HG03460 (cell line): ENCODE data around the gene DMTF1.
A peak's percentile ranks its signal among the peaks of the same experiment; 100 is the strongest.
"Not testable (repeated sequence)": the region's sequence is repeated elsewhere in the genome, so short reads cannot be mapped to it uniquely, and the experiment has no call there.

Experiments
- ATAC-seq: cut with Tn5 transposase; IDR thresholded peaks from one replicate; pipeline ENCODE4 v1.9.1; 2021; ENCODE audit not compliant: unreplicated experiment

Gene DMTF1, protein sequence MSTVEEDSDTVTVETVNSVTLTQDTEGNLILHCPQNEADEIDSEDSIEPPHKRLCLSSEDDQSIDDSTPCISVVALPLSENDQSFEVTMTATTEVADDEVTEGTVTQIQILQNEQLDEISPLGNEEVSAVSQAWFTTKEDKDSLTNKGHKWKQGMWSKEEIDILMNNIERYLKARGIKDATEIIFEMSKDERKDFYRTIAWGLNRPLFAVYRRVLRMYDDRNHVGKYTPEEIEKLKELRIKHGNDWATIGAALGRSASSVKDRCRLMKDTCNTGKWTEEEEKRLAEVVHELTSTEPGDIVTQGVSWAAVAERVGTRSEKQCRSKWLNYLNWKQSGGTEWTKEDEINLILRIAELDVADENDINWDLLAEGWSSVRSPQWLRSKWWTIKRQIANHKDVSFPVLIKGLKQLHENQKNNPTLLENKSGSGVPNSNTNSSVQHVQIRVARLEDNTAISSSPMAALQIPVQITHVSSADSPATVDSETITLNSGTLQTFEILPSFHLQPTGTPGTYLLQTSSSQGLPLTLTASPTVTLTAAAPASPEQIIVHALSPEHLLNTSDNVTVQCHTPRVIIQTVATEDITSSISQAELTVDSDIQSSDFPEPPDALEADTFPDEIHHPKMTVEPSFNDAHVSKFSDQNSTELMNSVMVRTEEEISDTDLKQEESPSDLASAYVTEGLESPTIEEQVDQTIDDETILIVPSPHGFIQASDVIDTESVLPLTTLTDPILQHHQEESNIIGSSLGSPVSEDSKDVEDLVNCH

DNA sequence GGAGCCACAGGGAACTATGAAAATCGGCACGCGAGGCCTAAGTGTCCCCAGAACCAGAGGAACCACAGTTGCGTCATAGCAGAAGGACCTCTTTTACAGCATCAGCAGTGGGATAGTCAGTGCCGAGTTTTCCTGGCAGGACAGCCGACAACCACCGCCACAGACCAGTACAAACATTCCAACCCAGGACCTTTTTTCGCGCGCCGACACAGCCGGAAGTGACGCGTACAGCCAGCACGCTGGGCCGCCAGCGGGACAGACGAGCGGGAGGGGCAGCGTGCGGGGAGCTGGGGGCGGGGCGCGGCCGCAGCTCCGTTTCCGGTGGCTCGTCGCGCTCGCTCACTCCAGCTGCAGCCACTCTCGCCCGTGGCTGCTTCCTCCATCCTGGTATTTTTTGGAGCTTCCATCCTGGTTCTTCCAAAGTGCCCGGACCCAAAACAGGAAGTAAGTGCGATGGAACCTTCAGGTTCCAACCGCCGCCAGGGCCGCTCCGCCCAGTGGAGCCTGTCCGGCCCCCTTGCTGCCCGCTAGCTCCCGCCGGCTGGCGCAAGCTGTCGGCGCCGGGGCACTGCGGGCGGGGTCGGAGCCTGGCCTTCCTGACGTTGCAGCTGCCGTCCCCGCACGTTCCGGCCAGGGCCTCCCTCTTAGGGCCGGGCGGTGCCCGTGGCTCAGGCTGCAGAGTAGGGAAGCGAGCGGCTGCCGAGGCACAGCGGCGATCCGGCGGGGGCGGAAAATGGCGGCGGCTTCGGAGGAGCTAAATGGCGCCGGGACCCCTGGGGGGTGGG, at the start of gene DMTF1:
Gene DMTF1 (plus strand): TSS at position 342 of the 785 bp plus-strand sequence. CDS start 12,489 bp downstream, outside the sequence.
- peak; percentile 83 for ATAC-seq

DNA sequence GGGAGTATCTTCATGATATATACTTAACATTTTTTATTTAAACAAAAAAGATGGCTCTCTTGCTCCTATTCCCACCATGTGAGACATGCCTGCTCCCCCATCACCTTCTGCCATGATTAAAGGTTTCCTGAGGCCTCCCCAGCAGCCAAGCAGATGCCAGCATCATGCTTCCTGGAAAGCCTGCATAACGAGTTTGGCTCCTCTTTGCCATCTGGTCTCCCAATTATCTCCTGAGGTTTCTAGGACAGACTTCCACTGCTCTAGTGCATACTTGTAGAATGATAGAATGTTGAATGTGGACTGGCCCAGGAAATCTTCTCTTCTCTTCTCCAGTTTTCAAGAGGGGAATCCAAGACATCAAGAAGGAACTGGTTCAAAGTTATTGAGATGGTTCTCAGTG, 46.9 kb upstream of the DMTF1 start:
- ATAC-seq = no peak

DNA sequence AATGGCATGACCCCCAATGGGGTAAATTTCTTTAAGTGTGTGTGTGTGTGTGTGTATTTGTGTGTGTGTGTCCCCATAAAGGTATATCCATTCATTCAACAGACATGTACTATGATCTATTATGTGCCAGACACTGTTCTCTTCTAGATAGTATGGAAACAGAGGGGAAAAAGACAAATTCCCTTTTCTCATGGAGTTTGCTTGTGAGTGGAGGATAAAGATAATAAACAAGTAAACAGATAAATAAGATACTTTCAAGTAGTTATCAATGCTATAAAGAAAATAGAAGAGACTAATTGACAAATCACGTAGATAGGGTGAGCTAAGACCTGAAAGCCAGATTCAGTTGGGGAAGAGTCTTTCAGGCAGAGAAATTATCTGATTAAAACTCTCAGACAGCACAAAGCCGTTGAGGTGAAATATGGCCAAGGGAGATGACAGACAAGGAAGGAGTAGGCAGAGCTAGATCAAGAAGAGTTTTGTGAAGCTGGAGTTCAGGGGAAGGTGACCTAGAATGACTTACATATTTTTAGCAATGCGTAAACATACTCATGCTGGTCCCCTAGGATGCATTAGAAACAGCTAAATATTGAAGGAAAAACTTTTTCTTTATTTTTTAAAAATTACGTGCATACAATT, 45.2 kb upstream of the DMTF1 start:
- no peak for ATAC-seq

DNA sequence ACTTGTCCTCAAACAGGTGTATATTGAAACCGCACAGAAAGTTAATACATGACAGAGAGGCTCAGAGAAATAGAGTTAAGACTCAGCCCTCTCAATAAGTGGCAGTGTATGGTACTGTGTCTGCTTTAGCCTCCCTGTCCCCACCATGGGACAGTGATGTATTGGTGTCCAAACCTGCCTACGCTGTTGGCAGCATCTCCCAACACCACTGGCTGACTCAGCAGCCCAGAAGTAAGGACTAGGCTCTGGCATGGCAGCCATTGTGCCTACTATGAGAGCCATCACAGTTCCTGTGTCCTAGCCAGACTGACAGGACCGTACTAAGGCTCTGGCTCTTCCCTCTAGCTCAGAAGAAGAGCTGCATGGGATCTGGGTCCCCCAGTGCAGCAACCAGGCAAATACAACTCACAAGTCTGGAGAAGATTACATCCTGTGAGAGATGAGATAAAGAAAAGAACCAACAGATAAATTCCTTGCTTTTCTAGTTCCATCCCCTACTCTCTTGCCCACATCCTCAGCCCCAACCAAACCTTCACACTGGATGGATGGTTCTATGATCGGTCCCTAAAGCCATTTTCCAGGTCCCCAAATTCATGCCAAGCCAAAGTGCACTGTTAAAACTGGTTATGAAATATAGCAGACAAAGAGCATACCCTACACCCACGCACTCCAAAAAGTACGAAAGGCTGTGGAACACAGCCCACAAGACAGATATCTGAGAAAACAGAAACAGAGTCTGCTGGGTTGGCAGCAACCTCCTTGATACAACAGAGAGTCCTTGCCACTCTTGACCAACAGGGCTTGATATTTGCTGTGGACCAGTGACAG, 44.1 kb upstream of the DMTF1 start:
- no peak for ATAC-seq

DNA sequence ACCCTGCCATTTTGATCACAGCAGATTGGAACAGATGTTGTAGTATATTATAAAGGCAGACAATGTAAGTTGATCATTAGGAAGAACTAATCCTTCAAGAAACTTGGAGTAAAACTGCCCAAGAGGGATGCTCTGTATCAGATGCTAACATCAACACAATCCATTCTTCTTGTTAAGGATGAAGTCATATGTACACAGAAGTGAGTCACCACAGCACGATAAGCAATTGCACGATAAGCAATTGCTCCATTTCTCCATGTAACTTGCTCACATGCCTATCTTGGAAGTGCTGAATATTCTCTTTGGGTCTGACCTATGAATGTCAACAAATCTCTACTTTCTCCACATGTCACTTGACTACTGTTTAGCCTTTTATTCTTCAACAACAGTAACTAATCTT, 41.5 kb upstream of the DMTF1 start:
- ATAC-seq = no peak

DNA sequence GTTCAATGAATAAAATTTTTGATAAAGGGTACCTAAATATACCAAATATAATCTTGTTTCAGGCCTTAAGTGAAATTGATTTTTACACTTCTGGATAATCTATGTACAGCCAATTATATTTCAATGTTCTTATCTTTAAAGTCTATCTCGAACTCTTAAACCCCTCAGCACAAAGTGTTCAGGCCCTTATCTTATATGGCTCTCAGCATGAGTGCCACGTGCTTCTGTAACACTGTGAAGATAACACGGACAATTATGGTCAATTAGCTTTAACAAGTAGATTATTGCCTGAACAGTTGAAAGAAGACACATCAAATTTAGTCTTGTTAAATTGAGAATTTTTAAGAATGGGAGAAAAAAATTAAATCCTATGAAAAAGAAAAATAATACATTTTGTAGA, 40.4 kb upstream of the DMTF1 start:
- no peak for ATAC-seq

DNA sequence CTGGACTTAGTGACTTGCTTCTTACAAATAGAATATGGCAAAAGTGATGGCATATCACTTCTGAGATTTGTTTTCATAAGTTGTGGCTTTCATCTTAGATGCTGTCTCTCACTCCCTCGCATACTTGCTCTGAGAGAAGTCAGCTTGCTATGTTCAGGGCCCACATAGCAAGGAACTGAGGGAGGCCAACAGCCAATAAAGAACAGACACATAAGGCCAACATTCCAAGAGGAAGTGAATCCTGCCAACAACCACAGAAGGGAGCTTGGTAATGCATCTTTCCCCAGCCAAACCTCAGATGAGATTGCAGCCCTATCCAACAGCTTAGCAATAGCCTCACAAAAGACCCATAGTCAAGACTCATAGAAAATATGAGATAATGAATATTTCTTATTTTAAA, 39.2 kb upstream of the DMTF1 start:
- no peak for ATAC-seq

DNA sequence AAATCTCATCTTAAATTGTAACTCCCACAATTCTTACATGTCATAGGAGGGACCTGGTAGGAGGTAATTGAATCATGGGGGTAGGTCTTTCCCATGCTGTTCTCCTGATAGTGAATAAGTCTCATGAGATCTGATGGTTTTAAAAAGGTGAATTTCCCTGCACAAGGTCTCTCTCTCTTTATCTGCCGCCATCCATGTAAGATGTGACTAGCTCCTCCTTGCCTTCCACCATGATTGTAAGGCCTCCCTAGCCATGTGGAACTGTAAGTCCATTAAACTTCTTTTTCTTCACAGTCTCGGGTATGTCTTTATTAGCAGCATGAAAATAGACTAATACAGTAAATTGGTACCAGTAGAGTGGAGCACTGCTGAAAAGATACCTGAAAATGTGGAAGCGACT, 38.3 kb upstream of the DMTF1 start:
- not testable (repeated sequence) for ATAC-seq

DNA sequence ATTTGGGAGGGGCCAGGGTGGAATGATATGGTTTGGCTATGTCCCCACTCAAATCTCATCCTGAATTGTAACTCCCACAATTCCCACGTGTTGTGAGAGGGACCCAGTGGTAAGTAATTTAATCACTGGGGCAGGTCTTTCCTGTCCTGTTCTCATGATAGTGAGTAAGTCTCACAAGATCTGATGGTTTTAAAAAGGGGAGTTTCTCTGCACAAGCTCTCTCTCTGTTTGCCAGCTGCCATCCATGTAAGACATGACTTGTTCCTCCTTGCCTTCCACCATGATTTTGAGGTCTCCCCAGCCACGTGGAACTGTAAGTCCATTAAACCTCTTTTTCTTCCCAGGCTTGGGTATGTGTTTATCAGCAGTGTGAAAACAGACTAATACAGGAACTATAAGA, 36.5 kb upstream of the DMTF1 start:
- ATAC-seq = not testable (repeated sequence)

DNA sequence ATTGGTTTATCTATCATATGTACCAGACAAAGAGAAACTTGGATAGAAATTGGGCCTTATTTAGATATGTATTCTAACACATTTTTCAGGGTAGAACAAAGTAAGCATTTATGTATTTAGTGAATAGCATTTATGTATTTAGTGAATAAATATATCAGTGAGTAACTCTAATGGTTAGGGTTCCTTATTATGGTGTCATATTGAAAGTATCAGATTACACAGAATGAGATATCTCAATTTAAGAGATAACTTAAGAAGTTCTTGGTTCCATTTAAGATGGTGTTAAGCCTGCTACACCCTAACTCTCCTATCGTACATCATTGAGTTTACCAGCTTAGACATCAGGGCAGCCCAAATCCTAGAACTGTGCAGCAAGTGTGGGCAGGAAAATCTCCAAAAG, 35.9 kb upstream of the DMTF1 start:
- ATAC-seq = no peak

DNA sequence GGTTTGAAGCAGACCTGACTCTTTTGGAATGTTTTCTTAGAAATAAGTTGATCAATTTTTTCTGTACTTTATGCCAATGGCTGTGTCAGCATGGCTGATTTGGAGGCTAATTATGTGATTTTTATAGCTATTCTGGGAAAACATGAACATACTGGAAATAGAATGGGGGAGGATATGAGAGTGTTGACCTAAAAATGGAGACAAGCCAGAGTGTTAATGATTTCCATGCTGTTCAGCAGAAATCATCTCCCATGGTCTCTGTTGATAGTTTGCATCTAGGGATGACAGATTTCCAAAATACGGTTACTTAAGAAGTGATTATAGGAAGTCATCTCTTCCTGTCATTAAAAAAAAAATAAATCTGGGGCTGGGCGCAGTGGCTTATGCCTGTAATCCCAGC, 32.7 kb upstream of the DMTF1 start:
- no peak for ATAC-seq

DNA sequence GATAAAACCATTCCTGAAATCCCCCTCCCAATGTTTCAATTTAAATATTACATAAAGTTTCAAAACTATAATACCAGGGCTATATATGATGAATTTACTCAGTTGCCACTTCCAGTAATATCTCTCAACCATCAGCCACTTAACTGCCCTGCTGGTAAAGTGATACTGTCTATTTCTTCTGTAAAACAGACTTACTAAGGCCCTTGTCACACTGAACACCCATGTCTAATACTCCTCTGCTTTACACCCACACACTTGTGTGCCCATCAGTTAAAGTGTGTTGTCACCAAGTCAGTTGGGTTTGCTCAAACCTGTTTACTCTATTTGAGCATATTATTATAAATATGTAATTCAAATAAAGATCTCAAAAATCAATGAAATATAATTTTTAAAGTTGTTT, 29.1 kb upstream of the DMTF1 start:
- ATAC-seq = no peak

DNA sequence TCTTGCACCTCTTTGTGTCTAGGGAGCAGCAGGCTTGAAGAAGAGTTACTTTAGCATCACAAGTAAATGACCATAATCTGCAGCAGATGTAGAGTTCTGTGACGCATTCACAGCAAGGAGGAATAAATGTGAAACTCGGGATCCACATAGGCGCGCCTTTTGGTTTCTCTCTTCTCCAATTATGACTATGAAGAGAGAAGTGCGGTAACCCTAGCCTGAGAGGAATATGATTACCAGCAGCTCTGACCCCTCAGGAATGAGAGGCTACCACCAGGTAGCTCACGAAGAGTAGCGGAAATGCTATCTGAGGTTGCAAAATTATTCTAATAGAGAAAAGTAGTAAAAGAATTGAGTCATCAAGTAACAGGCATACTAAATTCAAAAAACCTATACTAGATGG, 25.2 kb upstream of the DMTF1 start:
- no peak for ATAC-seq

DNA sequence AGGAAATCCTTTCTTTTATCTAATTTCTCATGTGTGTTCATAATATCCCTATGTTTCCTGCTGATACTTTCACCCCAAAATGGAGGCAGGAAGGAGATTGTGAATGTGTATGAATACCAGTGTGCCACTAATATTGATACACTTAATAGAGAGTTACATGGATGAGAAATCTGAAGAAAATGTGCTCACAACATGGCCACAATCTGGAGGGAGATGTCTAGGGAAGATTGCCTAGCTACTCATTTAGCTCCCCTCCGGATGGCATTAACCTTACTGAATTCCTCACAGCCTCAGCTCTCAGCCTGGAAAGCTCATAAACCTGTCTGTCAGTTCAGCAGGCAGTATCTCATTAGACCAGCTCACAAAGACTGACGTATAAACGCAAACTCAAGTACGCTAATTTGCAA, 23.4 kb upstream of the DMTF1 start:
- no peak for ATAC-seq

DNA sequence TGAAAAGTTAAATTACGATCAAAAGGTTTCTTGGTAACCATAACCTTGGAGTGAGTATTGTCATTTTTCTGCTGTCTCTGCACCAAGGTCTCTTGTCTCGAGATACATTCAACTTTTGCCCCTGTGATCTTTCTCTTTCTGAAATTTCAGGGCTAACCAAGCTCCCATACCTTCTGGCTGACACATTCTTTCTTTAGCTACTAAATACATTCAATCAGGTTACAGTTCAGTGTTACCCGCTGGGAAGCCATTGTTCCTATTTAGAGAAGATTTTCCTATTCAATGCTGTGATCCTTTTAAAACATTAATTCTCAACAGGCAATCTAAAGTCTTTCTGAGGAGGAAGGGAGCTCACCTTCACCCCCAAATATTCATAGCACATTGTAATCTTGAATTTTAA, 22.9 kb upstream of the DMTF1 start:
- no peak for ATAC-seq

DNA sequence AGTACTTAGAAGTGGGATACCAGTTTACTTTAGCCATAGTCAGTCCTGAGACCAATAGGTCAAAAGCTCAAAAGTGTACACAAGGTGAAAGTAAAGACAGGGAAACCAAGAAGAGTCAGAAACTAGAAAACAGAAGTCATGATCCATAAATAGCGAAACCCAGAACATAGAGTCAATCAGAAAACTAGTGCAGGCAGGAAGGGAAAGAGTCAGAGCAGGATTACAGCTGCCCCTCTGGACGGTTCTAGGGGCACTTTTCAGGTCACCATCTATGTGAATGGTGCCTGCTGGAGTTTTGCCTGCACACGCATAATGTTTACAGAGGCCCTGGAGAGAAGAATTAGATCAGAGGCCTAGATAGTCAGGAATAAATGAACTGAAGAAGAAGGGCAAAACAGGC, 22.4 kb upstream of the DMTF1 start:
- peak; percentile 96 for ATAC-seq

DNA sequence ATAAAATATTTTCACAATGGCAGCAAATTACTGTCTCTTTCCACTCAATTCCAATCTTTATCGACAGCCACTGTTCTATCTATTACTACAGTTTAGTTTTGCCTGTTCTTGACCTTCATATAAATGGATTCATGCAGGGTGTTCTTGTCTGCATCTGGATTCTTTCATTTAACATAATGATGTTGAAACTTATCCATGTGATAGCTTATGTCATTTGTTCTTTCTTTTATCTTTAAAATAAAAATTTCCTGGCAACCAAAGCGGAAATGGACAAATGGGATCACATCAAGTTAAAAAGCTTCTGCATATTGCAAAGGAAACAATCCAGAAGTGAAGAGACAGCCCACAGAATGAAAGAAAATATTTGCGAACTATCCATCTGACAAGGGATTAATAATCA, 20.5 kb upstream of the DMTF1 start:
- no peak for ATAC-seq

DNA sequence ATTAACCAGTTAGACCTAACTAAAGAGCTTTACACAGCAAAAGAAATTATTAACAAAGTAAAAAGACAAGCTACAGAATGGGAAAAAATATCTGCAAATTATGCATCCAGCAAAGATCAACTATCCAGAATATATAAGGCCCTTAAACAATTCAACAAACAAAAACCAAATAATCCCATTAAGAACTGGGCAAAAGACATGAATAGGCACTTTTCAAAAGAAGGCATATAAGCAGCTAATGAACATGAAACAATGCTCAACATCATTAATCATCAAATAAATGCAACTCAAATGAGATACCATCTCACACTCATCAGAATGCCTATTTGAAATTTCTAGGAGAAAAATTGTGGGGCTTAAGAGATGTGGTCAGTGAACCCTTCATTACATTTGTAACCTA, 15.0 kb upstream of the DMTF1 start:
- ATAC-seq = no peak

DNA sequence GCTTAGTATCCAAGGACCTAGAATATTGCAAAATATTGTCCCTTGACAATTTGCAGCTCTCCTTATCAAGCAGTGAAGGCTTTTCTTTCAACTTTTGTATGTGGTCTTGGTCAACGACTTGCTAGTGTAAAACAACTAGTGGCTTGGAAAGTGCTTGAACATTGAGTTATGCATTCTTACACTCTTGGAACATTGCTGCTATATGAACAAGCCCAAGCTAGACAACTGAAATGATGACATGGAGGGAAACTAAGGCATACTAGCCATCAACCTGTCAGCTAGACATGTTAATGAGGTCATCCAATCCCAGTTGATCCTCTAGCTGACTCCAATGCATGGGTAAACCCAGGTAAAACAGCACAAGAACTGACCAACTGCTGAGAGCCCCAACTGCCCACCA, 12.7 kb upstream of the DMTF1 start:
- ATAC-seq = no peak

DNA sequence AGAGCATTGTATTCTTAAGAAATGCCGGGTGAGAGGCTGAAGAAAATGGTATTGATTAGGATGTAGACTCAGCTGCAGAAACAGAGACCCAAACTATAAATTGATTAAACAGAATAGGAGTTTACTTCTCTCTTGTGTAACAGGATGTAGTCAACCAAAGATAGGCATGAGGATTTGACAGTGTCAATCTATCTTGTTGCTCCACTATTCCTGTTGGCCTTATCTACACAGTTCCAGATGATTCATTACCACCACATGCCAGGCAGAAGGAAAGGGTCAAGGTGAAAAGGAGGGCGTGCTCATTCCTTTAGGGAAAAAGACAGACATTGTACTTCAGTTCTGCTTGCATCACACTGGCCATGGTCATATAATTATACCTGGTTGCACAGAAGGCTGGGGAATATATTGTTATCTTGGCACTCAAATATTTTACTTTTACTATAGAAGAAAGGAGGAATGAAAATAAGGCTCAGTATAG, 11.9 kb upstream of the DMTF1 start:
- no peak for ATAC-seq
